CD4-positive, CD25-positive, alpha-beta regulatory T cell (primary cell): ENCODE results near the gene NEO1. TPM values are rescaled to one million over a fixed set of nuclear protein-coding genes. Genes with fewer than 3 reads are reported as not detected.
"Not testable (repeated sequence)": the region's sequence is repeated elsewhere in the genome, so short reads cannot be mapped to it uniquely, and the experiment has no call there.

Experiments
- ATAC-seq, 2 donors: fragments of 150-1000 bp; cut with Tn5 transposase; one replicate each; pipeline ENCODE4 v1.10.0; 2021; ENCODE audit warnings: low read depth in 2 of 2, moderate number of reproducible peaks in 2 of 2, moderate library complexity in 1 of 2
- DNase-seq, 3 donors: peaks; one replicate each; pipeline versions ENCODE4 v3.0.0 to v3.0.0-alpha.2; 2012 to 2022; ENCODE audit warnings: mixed read lengths in 1 of 3
- H3K27ac ChIP-seq: one replicate; pipeline ENCODE4 v1.7.0; 2013; ENCODE audit warnings: mild to moderate bottlenecking, low read length; ENCODE audit not compliant: insufficient read depth, poor library complexity, severe bottlenecking
- H3K27me3 ChIP-seq: one replicate; pipeline ENCODE4 v1.7.0; 2013; ENCODE audit warnings: low read length; ENCODE audit not compliant: control insufficient read depth, insufficient read depth
- H3K36me3 ChIP-seq: one replicate; pipeline ENCODE4 v1.7.0; 2013; ENCODE audit warnings: mild to moderate bottlenecking, low read length, moderate library complexity; ENCODE audit not compliant: control insufficient read depth, insufficient read depth
- H3K4me1 ChIP-seq: 2 replicates; pipeline ENCODE4 v1.7.0; 2013; ENCODE audit warnings: mild to moderate bottlenecking, low read length; ENCODE audit not compliant: insufficient read depth, control insufficient read depth, poor library complexity, severe bottlenecking
- H3K4me3 ChIP-seq: one replicate; pipeline ENCODE4 v1.7.0; 2013; ENCODE audit warnings: low read depth, mild to moderate bottlenecking, low read length, moderate library complexity
- H3K9me3 ChIP-seq, 2 experiments: 1 replicate in 1 of 2; 2 replicates in 1 of 2; pipeline ENCODE4 v1.7.0; 2013; ENCODE audit warnings: low read length in 2 of 2, mild to moderate bottlenecking in 1 of 2, moderate library complexity in 1 of 2; ENCODE audit not compliant: control insufficient read depth in 2 of 2
- H3K27ac Mint-ChIP-seq, 3 donors: one replicate each; pipeline ENCODE4 v1.8.0; 2020 to 2022; ENCODE audit warnings: mild to moderate bottlenecking in 3 of 3, mixed read lengths in 3 of 3, moderate library complexity in 2 of 3
- H3K27me3 Mint-ChIP-seq: one replicate; pipeline ENCODE4 v1.8.0; 2022; ENCODE audit warnings: mild to moderate bottlenecking, mixed read lengths
- H3K36me3 Mint-ChIP-seq: one replicate; pipeline ENCODE4 v1.8.0; 2020; ENCODE audit warnings: mixed read lengths
- H3K4me1 Mint-ChIP-seq, 4 donors: one replicate each; pipeline ENCODE4 v1.8.0; 2020 to 2022; ENCODE audit warnings: mixed read lengths in 4 of 4, mild to moderate bottlenecking in 1 of 4
- H3K4me3 Mint-ChIP-seq, 4 donors: one replicate each; pipeline ENCODE4 v1.8.0; 2020 to 2022; ENCODE audit warnings: mild to moderate bottlenecking in 4 of 4, mixed read lengths in 4 of 4, moderate library complexity in 3 of 4
- H3K9me3 Mint-ChIP-seq, 7 donors: one replicate each; pipeline ENCODE4 v1.8.0; 2020 to 2022; ENCODE audit warnings: mixed read lengths in 7 of 7, mild to moderate bottlenecking in 3 of 7, moderate library complexity in 2 of 7
- polyA plus RNA-seq, 4 donors: library from polyadenylated mRNA; unstranded; fragments of 300-500 nt; fragmentation: Illumina TruSeq; gene quantifications; one replicate each; pipeline ENCODE4 v1.2.3, GENCODE V29; 2021
- total RNA-seq: library from RNA; stranded (reverse); gene quantifications from one replicate; pipeline ENCODE4 v1.2.3, GENCODE V29; 2022

Gene NEO1
- total and polyA plus RNA-seq, 5 donors from 2014 or later: 0.45 to 2.7 (median 0.68) TPM

GRCh38 chr15:73298522-73299245 is 246.4 kb downstream of the NEO1 start:
- H3K27ac ChIP-seq: no peak overlapping the region
- DNase-seq: no peak

GRCh38 chr15:73300286-73300685 is 248.0 kb downstream of the NEO1 start:
- H3K9me3 ChIP-seq, H3K4me3 Mint-ChIP-seq, H3K36me3 ChIP-seq, H3K4me1 ChIP-seq, H3K27ac Mint-ChIP-seq, H3K27ac ChIP-seq, H3K4me3 ChIP-seq, H3K9me3 Mint-ChIP-seq, DNase-seq, H3K27me3 Mint-ChIP-seq, H3K36me3 Mint-ChIP-seq, H3K27me3 ChIP-seq, ATAC-seq: not testable (repeated sequence)
- peaks cover 0 to 12% (median 5%) of the 10 kb centered on the region in 4 donors for H3K4me1 Mint-ChIP-seq

More at GRCh38 chr15:73298522-73299245, 246.4 kb downstream of the NEO1 start:
- Mint-ChIP-seq H3K27me3 (peaks cover 6% of the 10 kb centered on the region), H3K9me3 (peaks cover 0 to 3% (median 0%) of the 10 kb centered on the region in 7 donors), H3K36me3 (no peaks in the 10 kb centered on the region), H3K4me1 (peaks cover 0 to 9% (median 4%) of the 10 kb centered on the region in 4 donors), H3K4me3 (no peak overlapping the region), H3K27ac (no peak overlapping the region)
- Histone ChIP-seq H3K4me1 (no peaks in the 10 kb centered on the region), H3K4me3 (no peak overlapping the region), H3K36me3 (no peaks in the 10 kb centered on the region), H3K9me3 (no peaks in the 10 kb centered on the region), H3K27me3 (no peaks in the 10 kb centered on the region)
- no peak for ATAC-seq

DNA sequence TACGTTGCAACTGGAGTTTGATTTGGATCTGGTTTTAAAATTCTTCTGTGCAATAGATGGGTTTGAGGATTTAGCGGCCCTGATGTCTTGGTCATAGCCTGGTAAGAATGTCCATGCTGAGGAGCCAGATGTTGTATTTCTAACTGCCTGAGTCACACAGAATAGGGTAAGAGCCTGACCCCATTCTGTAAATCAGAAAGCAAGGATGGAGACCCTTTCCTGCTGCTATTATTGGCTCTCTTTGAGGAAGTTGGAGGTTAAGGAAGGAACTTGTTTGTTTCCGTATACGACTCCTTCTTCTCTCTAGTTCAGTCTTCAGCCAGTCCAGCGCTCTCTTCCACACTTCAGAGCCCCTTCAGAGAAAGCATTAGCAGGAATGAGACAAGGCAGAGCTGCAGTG is 251.4 kb downstream of the NEO1 start:
- DNase-seq (no peak), ATAC-seq (no peak)
- H3K9me3 ChIP-seq: no peaks in the 10 kb centered on the region
- no peaks in the 10 kb centered on the region for H3K36me3 Mint-ChIP-seq
- H3K4me1 ChIP-seq: no peaks in the 10 kb centered on the region
- no peaks in the 10 kb centered on the region for H3K27me3 ChIP-seq
- no peaks in the 10 kb centered on the region for H3K36me3 ChIP-seq
- no peak overlapping the region for H3K27ac ChIP-seq
- no peak overlapping the region for H3K4me3 ChIP-seq
- H3K9me3 Mint-ChIP-seq: no peaks in the 10 kb centered on the region
- H3K27me3 Mint-ChIP-seq: peaks cover 6% of the 10 kb centered on the region
- no peak overlapping the region for H3K4me3 Mint-ChIP-seq
- H3K27ac Mint-ChIP-seq: peak overlapping the region in 1 of 3 donors; percentile 25
- peaks cover 0 to 12% (median 5%) of the 10 kb centered on the region in 4 donors for H3K4me1 Mint-ChIP-seq

- peak in 2 of 3 donors; percentile 23 to 65 for DNase-seq
- H3K9me3 Mint-ChIP-seq: no peaks in the 10 kb centered on the region
- H3K4me3 Mint-ChIP-seq: no peak overlapping the region
- Histone ChIP-seq H3K36me3 (no peaks in the 10 kb centered on the region), H3K27me3 (no peaks in the 10 kb centered on the region), H3K9me3 (no peaks in the 10 kb centered on the region), H3K4me1 (no peaks in the 10 kb centered on the region), H3K4me3 (no peak overlapping the region), H3K27ac (no peak overlapping the region)
- no peaks in the 10 kb centered on the region for H3K36me3 Mint-ChIP-seq
- no peak overlapping the region for H3K27ac Mint-ChIP-seq
- H3K27me3 Mint-ChIP-seq: peaks cover 13% of the 10 kb centered on the region
- peaks cover 0 to 12% (median 5%) of the 10 kb centered on the region in 4 donors for H3K4me1 Mint-ChIP-seq
- no peak for ATAC-seq
Measured at GRCh38 chr15:73305331-73306211, 253.3 kb downstream of the NEO1 start.

DNA sequence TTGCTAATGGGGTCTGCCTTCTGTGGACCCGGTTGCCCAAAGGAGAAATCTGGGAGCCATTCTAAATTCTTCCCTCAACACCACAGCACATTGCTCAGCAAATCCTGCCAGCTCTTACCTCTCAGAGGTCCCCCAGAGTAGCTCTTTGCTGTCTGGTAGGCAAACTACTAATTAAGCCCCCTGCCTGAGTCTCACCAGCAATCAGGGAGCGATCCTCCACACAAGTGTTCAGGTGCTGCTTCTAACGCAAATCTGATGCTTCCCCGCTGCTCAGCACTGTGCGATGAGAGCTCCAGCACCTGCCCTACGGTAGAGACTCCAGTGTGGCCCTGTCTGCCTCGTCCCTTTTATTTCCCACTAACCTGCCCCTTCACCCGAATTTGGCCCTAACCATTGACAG is 256.0 kb downstream of the NEO1 start:
- H3K4me3 Mint-ChIP-seq: no peak overlapping the region
- Histone ChIP-seq H3K27ac (no peak overlapping the region), H3K36me3 (no peaks in the 10 kb centered on the region), H3K4me1 (no peaks in the 10 kb centered on the region), H3K9me3 (no peaks in the 10 kb centered on the region), H3K4me3 (no peak overlapping the region), H3K27me3 (no peaks in the 10 kb centered on the region)
- ATAC-seq: no peak
- H3K27me3 Mint-ChIP-seq: peaks cover 7% of the 10 kb centered on the region
- no peak overlapping the region for H3K27ac Mint-ChIP-seq
- peaks cover 0 to 9% (median 2%) of the 10 kb centered on the region in 4 donors for H3K4me1 Mint-ChIP-seq
- H3K9me3 Mint-ChIP-seq: no peaks in the 10 kb centered on the region
- no peak for DNase-seq
- H3K36me3 Mint-ChIP-seq: no peaks in the 10 kb centered on the region

GRCh38 chr15:73313861-73314260 is 261.6 kb downstream of the NEO1 start:
- no peak for ATAC-seq
- H3K9me3 ChIP-seq: no peaks in the 10 kb centered on the region
- no peak overlapping the region for H3K4me3 ChIP-seq
- Mint-ChIP-seq H3K4me3 (no peak overlapping the region), H3K27ac (no peak overlapping the region), H3K9me3 (no peaks in the 10 kb centered on the region), H3K36me3 (no peaks in the 10 kb centered on the region), H3K27me3 (peaks cover 17% of the 10 kb centered on the region), H3K4me1 (no peaks in the 10 kb centered on the region)
- no peak overlapping the region for H3K27ac ChIP-seq
- H3K36me3 ChIP-seq: no peaks in the 10 kb centered on the region
- H3K27me3 ChIP-seq: peaks cover 4% of the 10 kb centered on the region
- no peak for DNase-seq
- H3K4me1 ChIP-seq: no peaks in the 10 kb centered on the region

DNA sequence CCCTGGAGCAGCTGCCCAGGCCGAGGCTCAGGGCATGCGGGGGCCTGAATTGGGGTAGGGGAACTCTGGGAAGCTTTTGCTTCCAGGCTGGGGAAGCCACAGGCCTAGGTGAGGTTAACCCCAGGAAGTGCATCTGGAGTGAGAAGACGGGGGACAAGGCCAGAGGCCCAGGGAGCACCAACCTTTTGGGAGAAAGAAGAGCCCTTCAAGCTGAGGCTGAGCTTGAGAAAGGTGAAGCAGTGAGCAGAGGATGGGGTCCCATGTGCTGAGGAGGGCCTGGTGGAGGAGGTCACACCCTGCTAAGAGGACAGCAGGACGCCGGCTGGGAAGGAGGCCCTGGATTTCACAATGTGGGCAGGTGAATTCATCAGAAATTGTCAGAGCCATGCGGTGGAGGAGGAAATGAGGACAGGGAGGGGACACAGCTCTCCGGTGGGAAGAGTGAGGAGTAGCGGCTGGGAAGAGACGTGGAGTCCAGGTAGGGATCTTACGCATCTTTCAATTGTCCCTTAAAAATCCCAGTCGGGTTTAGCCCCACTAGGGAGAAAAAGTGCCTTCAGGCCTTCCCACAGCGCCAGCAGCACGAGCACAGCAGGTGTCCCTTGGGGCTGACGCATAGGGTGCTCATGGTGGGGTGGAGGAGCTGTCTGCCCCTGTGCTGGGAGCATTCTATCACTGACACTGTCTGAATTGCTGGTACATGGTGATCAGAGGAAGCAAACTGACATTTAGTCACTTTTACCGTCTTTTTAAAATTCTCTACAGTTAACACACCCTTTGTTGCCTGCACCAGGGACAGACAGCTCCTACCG is 265.6 kb downstream of the NEO1 start:
- Histone ChIP-seq H3K4me1 (no peaks in the 10 kb centered on the region), H3K36me3 (no peaks in the 10 kb centered on the region), H3K27me3 (peaks cover 4% of the 10 kb centered on the region), H3K4me3 (no peak overlapping the region), H3K27ac (no peak overlapping the region), H3K9me3 (no peaks in the 10 kb centered on the region)
- Mint-ChIP-seq H3K27me3 (peaks cover 10% of the 10 kb centered on the region), H3K4me3 (no peak overlapping the region), H3K9me3 (no peaks in the 10 kb centered on the region), H3K4me1 (peaks cover 0 to 4% (median 2%) of the 10 kb centered on the region in 4 donors), H3K27ac (no peak overlapping the region), H3K36me3 (no peaks in the 10 kb centered on the region)
- DNase-seq (no peak), ATAC-seq (no peak)
